Measurements from ENCODE around the gene TNNC1. TPM values are rescaled to one million over a fixed set of nuclear protein-coding genes. Genes with fewer than 3 reads are reported as not detected.
A peak's percentile ranks its signal among the peaks of the same experiment; 100 is the strongest.

The TNNC1 gene
- total and polyA plus RNA-seq, 2 donors (not counting 1 experiment from before 2014, with no cell fraction given) = 1.1 to 5.4 TPM

DNA sequence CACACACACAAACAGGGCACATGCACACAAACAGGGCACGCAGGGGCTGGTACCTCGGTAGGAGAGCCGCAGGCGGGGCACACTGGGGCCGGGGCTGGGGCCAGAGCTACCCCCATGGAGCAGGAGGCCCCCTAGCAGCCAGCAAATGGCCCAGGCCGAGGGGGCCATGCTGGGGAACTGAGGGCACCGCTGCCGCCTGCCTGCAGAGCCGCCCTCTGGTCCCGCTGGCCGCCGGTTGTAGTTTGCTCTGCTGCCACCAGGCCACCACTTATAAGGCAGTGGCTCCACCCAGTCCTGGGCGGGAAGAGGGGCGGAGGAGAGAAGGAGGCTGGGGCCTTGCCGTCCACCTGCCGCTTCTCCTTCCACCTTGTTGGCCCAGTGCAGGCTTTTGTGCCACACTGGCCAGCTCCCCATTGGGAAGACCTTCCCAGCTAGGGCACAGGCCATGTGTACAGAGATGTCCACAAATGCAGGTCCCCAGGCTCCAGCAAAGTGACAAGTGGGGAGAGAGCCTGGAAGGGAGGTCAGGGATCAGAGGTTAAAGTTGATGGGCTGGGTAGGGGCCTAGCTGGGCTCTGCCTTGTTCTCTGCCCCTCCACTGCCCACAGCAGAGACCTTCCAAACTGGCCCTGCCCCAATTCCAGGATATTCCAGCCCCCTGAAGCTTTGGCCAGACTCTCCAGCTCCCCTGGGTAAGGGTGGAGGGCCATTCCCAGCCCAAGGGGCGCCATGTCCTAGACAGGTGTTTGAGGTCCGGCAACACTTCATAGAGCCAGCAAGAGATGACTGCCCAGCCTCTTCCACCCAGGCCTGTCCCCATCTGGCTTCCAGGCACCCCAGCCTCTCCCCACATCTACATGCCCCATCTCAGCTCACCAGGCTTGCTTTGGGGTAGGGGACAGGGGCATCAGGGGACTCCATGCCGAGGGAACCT is 8.7 kb downstream of the TNNC1 start, which contains the start of gene SEMA3G:
TSS of gene SEMA3G (minus strand) at position 244 of the 934 bp plus-strand sequence. CDS start at position 168, 76 bp downstream.
- Histone ChIP-seq H3K27me3 (replicated peaks in 1 of 4; ENCODE audit: control extremely low read depth in 1 of 4, control insufficient read depth in 3 of 4, insufficient read depth in 4 of 4, low read length in 3 of 4) (no peaks in the 10 kb centered on the region), H3K79me2 (ENCODE audit: control insufficient read depth, insufficient read depth, low read length) (no peaks in the 10 kb centered on the region), H3K36me3 (replicated peaks in 1 of 2; ENCODE audit: control extremely low read depth in 1 of 2, control insufficient read depth in 1 of 2, extremely low read depth in 1 of 2, insufficient read depth in 2 of 2, low read length in 1 of 2) (no peaks in the 10 kb centered on the region), H3K27ac (ENCODE audit: low read length in 2 of 2) (no peak within 1 kb of the TSS), H3K9ac (ENCODE audit: low read length) (no peak within 1 kb of the TSS), H3K9me3 (ENCODE audit: control extremely low read depth in 1 of 3, control insufficient read depth in 2 of 3, insufficient read depth in 1 of 3, low read length in 2 of 3) (no peaks in the 10 kb centered on the region), H2AFZ (ENCODE audit: insufficient read depth, low read depth, low read length, poor library complexity, severe bottlenecking) (peak within 1 kb of the TSS; percentile 67), H3K4me1 (ENCODE audit: control insufficient read depth in 2 of 2, insufficient read depth in 2 of 2, low read length in 2 of 2) (peaks cover 0 to 13% of the 10 kb centered on the region in 2 donors), H3K4me3 (ENCODE audit: control extremely low read depth in 1 of 5, extremely low read depth in 1 of 5, insufficient read depth in 1 of 5, low read depth in 2 of 5, low read length in 4 of 5) (no peak within 1 kb of the TSS), H4K20me1 (ENCODE audit: control insufficient read depth, insufficient read depth, low read length, poor library complexity, severe bottlenecking) (no peaks in the 10 kb centered on the region), H3K4me2 (replicated peaks; ENCODE audit: low read depth, low read length, poor library complexity, severe bottlenecking) (peak within 1 kb of the TSS; percentile 56)
- ChIA-PET CTCF (interaction anchor here (1.4 to 5.7 kb wide), 10 partner anchors 9 to 225 kb away, joined by 4 to 61 read pairs (median 10); partner anchors contain the start of genes NISCH and UQCC5), POLR2A (no interaction called here)
- Mint-ChIP-seq H3K4me3 (no peak within 1 kb of the TSS), H3K27me3 (no peaks in the 10 kb centered on the region), H3K9me3 (ENCODE audit: insufficient read depth) (no peaks in the 10 kb centered on the region), H3K27ac (no peak within 1 kb of the TSS), H3K4me1 (peaks cover 6% of the 10 kb centered on the region)
- intact Hi-C loops (cut with micrococcal nuclease) = loop anchor here (1.0 kb wide), 2 partner anchors 10 to 72 kb away; partner anchors contain the start of gene NISCH
- ATAC-seq (ENCODE audit: low read depth) = peak; percentile 96
- peak; percentile 80 for DNase-seq
- 32% methylated on average over 18 of the region's 19 CpGs for WGBS (ENCODE audit: insufficient coverage)
- no peak for TF ChIP-seq EZH2 (IDR thresholded peaks at IDR 0.05; ENCODE audit: borderline replicate concordance, insufficient read depth, low read depth, low read length, poor library complexity, severe bottlenecking)
- TF ChIP-seq, protein P1, sequence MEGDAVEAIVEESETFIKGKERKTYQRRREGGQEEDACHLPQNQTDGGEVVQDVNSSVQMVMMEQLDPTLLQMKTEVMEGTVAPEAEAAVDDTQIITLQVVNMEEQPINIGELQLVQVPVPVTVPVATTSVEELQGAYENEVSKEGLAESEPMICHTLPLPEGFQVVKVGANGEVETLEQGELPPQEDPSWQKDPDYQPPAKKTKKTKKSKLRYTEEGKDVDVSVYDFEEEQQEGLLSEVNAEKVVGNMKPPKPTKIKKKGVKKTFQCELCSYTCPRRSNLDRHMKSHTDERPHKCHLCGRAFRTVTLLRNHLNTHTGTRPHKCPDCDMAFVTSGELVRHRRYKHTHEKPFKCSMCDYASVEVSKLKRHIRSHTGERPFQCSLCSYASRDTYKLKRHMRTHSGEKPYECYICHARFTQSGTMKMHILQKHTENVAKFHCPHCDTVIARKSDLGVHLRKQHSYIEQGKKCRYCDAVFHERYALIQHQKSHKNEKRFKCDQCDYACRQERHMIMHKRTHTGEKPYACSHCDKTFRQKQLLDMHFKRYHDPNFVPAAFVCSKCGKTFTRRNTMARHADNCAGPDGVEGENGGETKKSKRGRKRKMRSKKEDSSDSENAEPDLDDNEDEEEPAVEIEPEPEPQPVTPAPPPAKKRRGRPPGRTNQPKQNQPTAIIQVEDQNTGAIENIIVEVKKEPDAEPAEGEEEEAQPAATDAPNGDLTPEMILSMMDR (IDR thresholded peaks at IDR 0.05) = peak; percentile 55
